ENCODE results near the gene C2CD2. TPM values are rescaled to one million over a fixed set of nuclear protein-coding genes. Genes with fewer than 3 reads are reported as not detected.

The C2CD2 gene
- total and polyA plus RNA-seq, 2 donors (not counting 3 experiments of a cell fraction or from before 2014, with no cell fraction given), result 32.6 to 41.2 TPM

DNA sequence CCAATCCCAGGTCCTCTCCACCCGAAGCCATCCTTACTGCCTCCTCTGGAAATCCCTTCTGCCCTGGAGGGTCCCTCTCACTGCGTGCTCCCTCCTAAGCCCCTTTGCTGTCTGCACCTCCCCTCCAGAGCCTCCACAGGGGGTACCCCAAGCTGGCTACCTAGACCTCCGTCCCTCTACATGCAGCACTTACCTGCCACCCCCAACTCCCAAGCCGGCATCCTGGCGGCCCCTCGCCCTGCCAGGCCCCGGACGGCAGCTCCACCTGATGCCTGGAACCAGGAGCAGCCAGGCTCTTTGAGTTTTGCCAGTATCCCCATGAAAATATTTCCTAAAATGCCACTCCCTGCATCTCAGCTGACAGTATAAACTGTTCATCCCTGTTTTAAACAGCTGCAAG lies 78.7 kb downstream of the C2CD2 start:
- H3K27ac ChIP-seq (ENCODE audit: insufficient read depth, low read depth, low read length), result no peak overlapping the region
- FAIRE-seq (no peak), DNase-seq (ENCODE audit: low read depth, low spot score) (no peak)
- no peaks in the 10 kb centered on the region for H4K20me1 ChIP-seq (replicated peaks; ENCODE audit: control insufficient read depth, extremely low read depth, insufficient read depth, low read length)
- CTCF ChIA-PET, result no interaction called here
- dilution Hi-C loops (cut with MboI; ENCODE audit: extremely low pct_ligation_motif_present, low sequenced_read_pairs) (no loop called here), intact Hi-C loops (cut with micrococcal nuclease) (loop anchor here (5.0 kb wide), 1 partner anchor 57 kb away; no protein-coding TSS in a partner anchor)
- no TSS peak for BruUV-seq (replicated peaks)
- TF ChIP-seq POLR2AphosphoS5 (IDR thresholded peaks at IDR 0.05; ENCODE audit: insufficient read depth, low read depth, low read length), result no peak
- no peak for TF ChIP-seq FOS (IDR thresholded peaks at IDR 0.05; ENCODE audit: borderline replicate concordance, insufficient read depth, low read length)
- no peak for TF ChIP-seq MYC (IDR thresholded peaks at IDR 0.05; ENCODE audit: low read depth, low read length)
- no peak for TF ChIP-seq EZH2 (IDR thresholded peaks at IDR 0.05; ENCODE audit: borderline replicate concordance, low read depth, low read length, severe bottlenecking)
- TF ChIP-seq, protein P1, sequence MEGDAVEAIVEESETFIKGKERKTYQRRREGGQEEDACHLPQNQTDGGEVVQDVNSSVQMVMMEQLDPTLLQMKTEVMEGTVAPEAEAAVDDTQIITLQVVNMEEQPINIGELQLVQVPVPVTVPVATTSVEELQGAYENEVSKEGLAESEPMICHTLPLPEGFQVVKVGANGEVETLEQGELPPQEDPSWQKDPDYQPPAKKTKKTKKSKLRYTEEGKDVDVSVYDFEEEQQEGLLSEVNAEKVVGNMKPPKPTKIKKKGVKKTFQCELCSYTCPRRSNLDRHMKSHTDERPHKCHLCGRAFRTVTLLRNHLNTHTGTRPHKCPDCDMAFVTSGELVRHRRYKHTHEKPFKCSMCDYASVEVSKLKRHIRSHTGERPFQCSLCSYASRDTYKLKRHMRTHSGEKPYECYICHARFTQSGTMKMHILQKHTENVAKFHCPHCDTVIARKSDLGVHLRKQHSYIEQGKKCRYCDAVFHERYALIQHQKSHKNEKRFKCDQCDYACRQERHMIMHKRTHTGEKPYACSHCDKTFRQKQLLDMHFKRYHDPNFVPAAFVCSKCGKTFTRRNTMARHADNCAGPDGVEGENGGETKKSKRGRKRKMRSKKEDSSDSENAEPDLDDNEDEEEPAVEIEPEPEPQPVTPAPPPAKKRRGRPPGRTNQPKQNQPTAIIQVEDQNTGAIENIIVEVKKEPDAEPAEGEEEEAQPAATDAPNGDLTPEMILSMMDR (IDR thresholded peaks at IDR 0.05; ENCODE audit: extremely low read depth in 1 of 2, insufficient read depth in 1 of 2, low read depth in 1 of 2, low read length in 2 of 2), result no peak
- TF ChIP-seq GATA2 (IDR thresholded peaks at IDR 0.05; ENCODE audit: insufficient read depth, insufficient read length, low read depth, low read length), result no peak
- TF ChIP-seq, protein P2, sequence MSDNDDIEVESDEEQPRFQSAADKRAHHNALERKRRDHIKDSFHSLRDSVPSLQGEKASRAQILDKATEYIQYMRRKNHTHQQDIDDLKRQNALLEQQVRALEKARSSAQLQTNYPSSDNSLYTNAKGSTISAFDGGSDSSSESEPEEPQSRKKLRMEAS (IDR thresholded peaks at IDR 0.05; ENCODE audit: insufficient read depth, insufficient read length), result no peak
- no peak for TF ChIP-seq POLR2A (IDR thresholded peaks at IDR 0.05; ENCODE audit: low read depth, low read length)
- TF ChIP-seq JUN (IDR thresholded peaks at IDR 0.05; ENCODE audit: borderline replicate concordance, insufficient read depth, insufficient read length, low read depth), result no peak
- POLR2A ChIA-PET, result no interaction called here
- no peaks in the 10 kb centered on the region for H3K9me3 ChIP-seq (replicated peaks; ENCODE audit: control insufficient read depth, insufficient read depth, low read length)
- no peaks in the 10 kb centered on the region for H3K9me1 ChIP-seq (replicated peaks; ENCODE audit: control insufficient read depth, extremely low read depth, insufficient read depth, low read length)
- peaks cover 12% of the 10 kb centered on the region for H3K4me1 ChIP-seq (ENCODE audit: control insufficient read depth, extremely low read depth, insufficient read depth, low read length)
- no peaks in the 10 kb centered on the region for H3K27me3 ChIP-seq (ENCODE audit: control insufficient read depth in 2 of 2, insufficient read depth in 2 of 2, low read length in 2 of 2)
- no peak overlapping the region for H2AFZ ChIP-seq (ENCODE audit: low read depth, low read length)
- H3K36me3 ChIP-seq (ENCODE audit: control insufficient read depth in 2 of 2, extremely low read depth in 1 of 2, insufficient read depth in 2 of 2, low read length in 2 of 2), result no peaks in the 10 kb centered on the region
- no peak overlapping the region for H3K9ac ChIP-seq (replicated peaks; ENCODE audit: extremely low read depth, insufficient read depth, low read length)
- H3K4me2 ChIP-seq (ENCODE audit: insufficient read depth, low read length), result no peak overlapping the region
- H3K4me3 ChIP-seq (replicated peaks in 1 of 3; ENCODE audit: insufficient read depth in 1 of 3, low read depth in 1 of 3, low read length in 3 of 3), result no peak overlapping the region
- peaks cover 28% of the 10 kb centered on the region for H3K79me2 ChIP-seq (ENCODE audit: control insufficient read depth, insufficient read depth, low read length)

Measured in endothelial cell of umbilical vein (primary cell).